ENCODE data around the gene RPS19BP1.

The RPS19BP1 gene

GRCh38 chr22:39559456-39560105, 27.0 kb upstream of the RPS19BP1 start:
- DNase-seq (ENCODE audit: low read depth in 2 of 2): no peak

GRCh38 chr22:39558950-39559349, 26.4 kb upstream of the RPS19BP1 start:
- no peak for DNase-seq (ENCODE audit: low read depth in 2 of 2)

DNA sequence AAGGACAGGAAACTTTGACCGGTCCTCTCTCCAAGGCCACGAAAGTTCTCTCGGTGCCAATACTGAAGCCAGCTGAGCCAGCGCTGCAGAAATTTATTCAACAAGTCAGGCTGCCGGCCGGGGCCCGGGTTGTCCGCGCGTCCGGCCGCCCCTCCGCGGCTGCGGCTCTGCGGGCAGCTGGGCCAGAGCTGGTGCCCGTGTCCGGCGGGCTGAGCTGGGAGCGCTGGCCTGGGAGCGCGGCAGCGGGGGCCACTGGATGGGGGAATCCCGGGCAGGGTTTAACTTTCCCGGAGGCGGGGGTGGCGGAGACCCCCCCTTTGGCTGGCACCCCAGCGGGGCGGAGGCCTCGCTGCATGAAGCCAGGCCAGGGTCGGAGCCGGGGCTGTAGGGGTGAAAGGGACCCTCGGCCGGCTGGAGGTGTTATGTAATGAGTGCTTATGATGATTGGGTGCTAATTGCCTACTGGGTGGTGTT, 25.7 kb upstream of the RPS19BP1 start:
- DNase-seq (ENCODE audit: low read depth in 2 of 2): no peak

- DNase-seq (ENCODE audit: low read depth in 2 of 2): peak; percentile 42 to 43
Observed at GRCh38 chr22:39556970-39557841, 24.7 kb upstream of the RPS19BP1 start.

DNA sequence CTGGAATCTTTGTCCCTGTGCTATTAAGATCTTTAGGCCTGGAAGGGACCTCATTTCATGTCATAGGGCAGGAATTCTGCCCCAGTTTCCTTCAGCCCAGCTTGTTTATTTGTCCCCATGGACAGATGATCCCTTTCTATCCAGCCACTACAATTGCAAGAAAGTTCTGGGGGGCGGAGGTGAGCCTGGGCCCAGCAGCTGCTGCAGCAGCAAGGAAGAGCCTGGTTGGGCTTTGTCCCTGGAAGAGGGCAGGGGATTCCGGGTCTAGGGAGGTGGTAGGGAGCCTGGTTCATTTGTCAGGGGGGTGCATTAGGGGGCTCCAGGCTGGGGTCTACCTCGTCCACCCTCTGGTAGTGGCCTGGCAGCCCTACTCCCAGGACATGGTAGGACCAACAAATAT, 21.6 kb upstream of the RPS19BP1 start:
- no peak for DNase-seq (ENCODE audit: low read depth in 2 of 2)

- no peak for DNase-seq (ENCODE audit: low read depth in 2 of 2)
Observed at GRCh38 chr22:39553429-39553828, 20.9 kb upstream of the RPS19BP1 start.

DNA sequence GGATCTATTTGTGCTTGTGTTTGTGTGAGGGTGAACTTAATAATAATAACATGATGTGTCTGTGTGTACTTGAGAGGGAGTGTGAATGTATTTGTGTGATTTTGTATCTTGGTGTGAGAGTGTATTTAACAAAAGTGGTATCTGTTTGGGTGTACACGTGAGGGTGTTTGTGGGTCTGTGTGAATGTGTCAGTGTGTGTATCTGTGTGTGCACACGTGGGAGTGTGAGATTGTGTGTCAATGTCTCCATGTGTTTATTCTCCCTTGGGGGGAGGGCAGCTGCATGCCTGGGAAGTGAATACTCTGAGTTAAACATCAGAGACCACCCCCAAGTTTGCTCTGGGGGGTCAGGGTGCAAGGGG, 15.0 kb upstream of the RPS19BP1 start:
- no peak for DNase-seq (ENCODE audit: low read depth in 2 of 2)

- DNase-seq (ENCODE audit: low read depth in 2 of 2): no peak
Observed at GRCh38 chr22:39546889-39547586, 14.5 kb upstream of the RPS19BP1 start.

DNA sequence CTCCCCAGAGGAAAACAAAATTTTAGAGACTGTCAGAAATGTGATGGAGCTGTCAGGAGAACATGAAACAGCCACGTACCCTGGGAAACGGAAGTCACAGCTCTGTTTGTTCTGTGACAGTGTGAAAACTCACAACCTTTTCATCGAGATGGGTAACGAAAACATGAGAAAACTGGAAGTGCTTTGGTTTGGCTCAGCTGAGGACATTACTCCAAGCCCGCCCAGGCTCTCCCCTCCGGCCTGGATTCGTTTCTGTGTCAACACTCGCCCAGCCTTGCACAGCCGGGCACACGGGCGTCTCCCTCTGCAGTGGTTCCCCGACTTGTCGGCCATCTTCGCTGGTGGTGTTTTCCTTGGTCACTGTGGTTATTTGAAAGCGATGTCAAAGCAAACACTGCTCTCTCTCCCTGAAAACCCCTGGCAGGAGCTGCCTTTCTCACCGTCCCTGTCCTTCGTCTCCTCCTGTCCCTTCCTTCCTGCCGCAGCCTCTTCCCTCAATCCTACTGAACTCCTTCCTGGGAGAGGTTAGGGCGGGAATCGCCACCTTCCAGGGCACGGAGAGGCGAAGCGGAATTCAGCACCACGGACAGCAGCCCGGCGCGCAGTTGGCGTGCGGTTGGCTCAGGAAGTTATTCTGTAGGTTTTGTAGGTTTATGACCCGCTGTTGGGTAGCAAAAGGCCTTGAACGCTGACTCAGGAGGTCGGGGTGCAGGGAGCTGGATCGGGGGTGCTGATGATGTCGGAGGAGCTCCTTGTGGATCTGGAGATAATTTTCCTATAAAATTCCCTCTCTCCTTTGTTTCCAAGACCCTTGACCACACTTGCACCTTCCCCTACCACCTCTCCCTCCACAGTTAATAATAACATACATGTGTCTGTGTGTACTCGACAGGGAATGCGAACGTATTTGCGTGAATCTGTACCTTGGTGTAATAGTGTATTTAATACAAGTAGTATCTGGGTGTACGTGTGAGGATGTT, 13.1 kb upstream of the RPS19BP1 start:
- peak; percentile 61 to 67 for DNase-seq (ENCODE audit: low read depth in 2 of 2)

DNA sequence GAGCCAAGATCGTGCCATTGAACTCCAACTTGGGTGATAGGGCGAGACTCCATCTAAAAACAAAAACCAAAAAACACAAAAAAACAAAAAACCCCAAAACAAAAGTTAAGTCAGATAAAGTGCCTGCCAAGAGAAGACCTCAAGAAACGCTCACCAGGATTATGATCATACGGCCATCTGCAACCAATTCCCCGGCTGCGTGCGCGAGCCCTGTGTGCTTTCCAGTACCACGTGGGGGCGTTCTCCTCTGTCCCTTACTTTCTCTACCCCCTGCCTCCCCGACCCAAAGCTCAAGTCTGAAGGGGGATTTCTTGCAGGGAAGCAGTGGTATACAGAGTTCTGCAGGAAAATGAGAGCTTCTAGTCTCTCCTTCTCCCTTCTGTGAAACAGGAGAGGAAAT, 10.5 kb upstream of the RPS19BP1 start:
- no peak for DNase-seq (ENCODE audit: low read depth in 2 of 2)

DNA sequence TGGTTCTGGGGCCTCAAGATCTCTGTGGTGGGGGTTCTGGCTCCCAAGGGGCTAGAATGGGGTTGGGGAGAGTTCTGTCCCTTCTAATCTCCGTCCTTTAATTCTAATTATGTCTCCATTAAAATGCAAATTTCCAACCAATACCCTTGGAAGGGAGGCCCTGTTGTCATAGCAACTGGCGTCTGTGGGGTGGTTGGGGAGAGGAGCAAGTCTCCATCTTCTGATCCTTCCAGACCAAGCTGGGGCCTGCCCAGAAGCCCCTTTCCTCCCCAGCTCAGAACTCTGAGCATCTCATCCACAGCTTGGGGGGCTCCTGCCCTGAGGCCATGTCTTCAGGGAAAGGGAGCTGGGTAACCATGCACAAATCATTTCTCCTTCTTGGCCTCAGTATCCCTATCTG, 5.4 kb upstream of the RPS19BP1 start:
- DNase-seq (ENCODE audit: low read depth in 2 of 2): no peak

- no peak for DNase-seq (ENCODE audit: low read depth in 2 of 2)
Observed at GRCh38 chr22:39536711-39537110, 4.2 kb upstream of the RPS19BP1 start.

GRCh38 chr22:39535831-39536449, 3.4 kb upstream of the RPS19BP1 start:
- no peak for DNase-seq (ENCODE audit: low read depth in 2 of 2)

- DNase-seq (ENCODE audit: low read depth in 2 of 2): no peak
Observed at GRCh38 chr22:39535357-39535725, 2.8 kb upstream of the RPS19BP1 start.

DNA sequence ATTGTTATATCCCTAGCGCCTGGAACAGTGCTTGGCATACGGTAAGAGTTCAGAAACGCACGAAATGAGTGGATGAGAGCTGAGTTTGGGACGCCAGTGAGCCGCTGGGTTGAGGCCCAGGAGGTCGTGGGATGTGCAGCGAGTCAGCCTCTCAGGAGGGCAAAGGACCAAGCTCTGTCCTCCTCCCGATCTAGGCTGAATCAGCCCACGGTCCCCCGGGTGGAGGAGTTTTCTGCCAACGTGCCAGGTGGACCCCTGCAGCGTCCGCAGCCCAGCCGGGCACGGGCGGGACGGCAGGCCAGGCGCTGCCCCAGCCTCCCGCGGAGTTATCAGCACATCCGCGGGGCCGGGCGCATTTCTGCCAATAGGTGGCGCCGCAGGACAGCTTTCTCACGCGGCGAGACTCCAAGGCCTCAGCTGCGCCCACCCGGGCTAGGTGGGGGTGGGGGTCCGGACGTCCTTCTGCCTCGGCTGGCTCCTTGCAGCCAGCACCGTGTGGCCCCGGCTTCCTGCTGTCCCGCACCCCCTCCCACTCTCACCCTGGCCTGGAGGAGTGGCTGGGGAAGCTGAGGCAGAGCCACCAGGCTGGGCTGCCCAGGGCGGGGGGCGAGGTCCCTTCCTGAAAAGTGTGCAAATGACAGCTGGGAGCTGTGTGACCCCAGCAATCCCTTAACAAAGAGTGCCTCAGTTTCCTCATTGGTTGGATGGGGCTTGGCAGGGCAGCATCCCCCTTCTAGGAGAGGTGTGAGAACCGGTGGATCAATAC, 2.2 kb upstream of the RPS19BP1 start:
- DNase-seq (ENCODE audit: low read depth in 2 of 2): peak; percentile 78 to 86

- no peak for DNase-seq (ENCODE audit: low read depth in 2 of 2)
Observed at GRCh38 chr22:39534092-39534506, 1.6 kb upstream of the RPS19BP1 start.

DNA sequence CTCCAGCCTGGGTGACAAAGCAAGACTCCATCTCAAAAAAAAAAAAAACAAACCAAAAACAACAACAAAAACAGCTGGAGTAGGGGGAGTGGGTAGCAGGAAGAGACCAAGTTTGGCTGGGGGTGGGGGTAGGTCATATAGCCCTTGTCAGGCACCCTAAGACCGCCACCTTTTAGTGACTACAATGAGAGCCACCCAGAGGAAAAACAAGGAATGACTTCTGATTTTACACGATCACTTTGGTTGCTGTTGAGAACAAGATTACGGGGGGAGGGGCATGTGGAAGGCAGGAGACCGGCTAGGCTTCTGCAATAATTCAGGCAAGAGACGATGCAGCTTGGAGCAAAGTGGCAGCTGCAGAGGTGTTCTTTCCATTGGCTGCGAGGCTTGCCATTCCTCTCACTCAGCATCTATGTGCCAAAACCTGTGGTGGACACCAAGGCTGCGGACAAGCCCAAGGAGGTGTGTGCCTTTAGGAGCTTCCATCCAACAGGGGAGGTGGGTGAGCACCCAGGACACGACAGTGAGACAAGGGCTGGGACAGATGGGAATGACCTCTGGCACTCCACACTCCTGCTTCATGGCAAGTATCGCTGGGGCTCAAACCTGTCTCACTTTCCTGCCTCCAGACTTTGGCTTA, 1.7 kb downstream of the RPS19BP1 start:
- no peak for DNase-seq (ENCODE audit: low read depth in 2 of 2)

GRCh38 chr22:39530116-39530515, 2.4 kb downstream of the RPS19BP1 start:
- DNase-seq (ENCODE audit: low read depth in 2 of 2): no peak

DNA sequence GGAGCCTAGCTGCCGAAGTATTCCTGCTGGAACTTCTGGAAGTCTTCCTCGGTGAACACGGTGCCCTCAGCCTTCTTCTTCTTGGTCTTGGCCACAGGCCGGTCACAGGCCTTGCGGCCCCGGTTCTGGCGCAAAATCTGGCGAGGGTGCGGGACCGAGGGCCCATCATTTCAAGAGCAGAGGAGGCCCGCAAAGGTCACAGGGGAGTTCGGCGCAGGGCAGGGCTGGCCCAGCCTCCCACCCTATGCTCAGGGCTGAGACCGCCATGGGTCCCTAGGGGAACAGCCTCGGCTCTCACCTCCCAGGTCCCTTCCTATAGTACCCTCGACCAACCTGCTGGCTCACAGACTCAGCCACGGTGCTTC, 3.1 kb downstream of the RPS19BP1 start:
- no peak for DNase-seq (ENCODE audit: low read depth in 2 of 2)

Measured in stimulated activated CD4-positive, alpha-beta T cell treated with anti-CD3 and anti-CD28 coated beads, Interleukin-1b, Interleukin-23, amount 100 ng/mL, for 4 hours (primary cell).